DMS153 treated with DMSO at 0.1 percent for 48 hours (cell line): ENCODE measurements around the gene GALNT12.

Experiments
- DNase-seq: peaks from one replicate; lab custom pipeline; 2025; ENCODE audit not compliant: unreplicated experiment; lab: John Stamatoyannopoulos, UW

The GALNT12 gene

GRCh38 chr9:98781588-98782383, 25.7 kb upstream of the GALNT12 start:
- DNase-seq, result no peak

- no peak for DNase-seq
Observed at GRCh38 chr9:98783518-98784226, 23.8 kb upstream of the GALNT12 start.

GRCh38 chr9:98784831-98785806, 22.4 kb upstream of the GALNT12 start:
- DNase-seq, result no peak

- DNase-seq, result no peak
Observed at GRCh38 chr9:98786750-98787510, 20.5 kb upstream of the GALNT12 start.

- no peak for DNase-seq
Observed at GRCh38 chr9:98787766-98788335, 19.6 kb upstream of the GALNT12 start.

- no peak for DNase-seq
Observed at GRCh38 chr9:98789483-98790133, 17.9 kb upstream of the GALNT12 start.

GRCh38 chr9:98790134-98790841, 17.2 kb upstream of the GALNT12 start:
- no peak for DNase-seq

- no peak for DNase-seq
Observed at GRCh38 chr9:98790842-98791607, 16.4 kb upstream of the GALNT12 start.

GRCh38 chr9:98791608-98792490, 15.6 kb upstream of the GALNT12 start:
- no peak for DNase-seq

- DNase-seq, result no peak
Observed at GRCh38 chr9:98793031-98793430, 14.4 kb upstream of the GALNT12 start.

GRCh38 chr9:98794802-98795201, 12.7 kb upstream of the GALNT12 start:
- DNase-seq, result no peak

- DNase-seq, result no peak
Observed at GRCh38 chr9:98795295-98795955, 12.0 kb upstream of the GALNT12 start.

- no peak for DNase-seq
Observed at GRCh38 chr9:98795970-98796363, 11.5 kb upstream of the GALNT12 start.

- DNase-seq, result peak; percentile 14
Observed at GRCh38 chr9:98796364-98797101, 10.9 kb upstream of the GALNT12 start, which contains the start of gene ANKS6. TSS of gene ANKS6 (minus strand) at chr9:98796555. CDS start at chr9:98796491, 64 bp downstream.

- no peak for DNase-seq
Observed at GRCh38 chr9:98797491-98797890, 10.0 kb upstream of the GALNT12 start.

- DNase-seq, result no peak
Observed at GRCh38 chr9:98798254-98798653, 9.2 kb upstream of the GALNT12 start.
